HuH-7 (cell line): ENCODE results near the gene TMEM191B.
"Not testable (repeated sequence)": the region's sequence is repeated elsewhere in the genome, so short reads cannot be mapped to it uniquely, and the experiment has no call there.

Experiments used
- DNase-seq: peaks from one replicate; pipeline ENCODE4 v3.0.0; 2011; ENCODE audit warnings: low spot score

The TMEM191B gene

GRCh38 chr22:18527752-18528596 is at the start of gene TMEM191B:
TSS of gene TMEM191B (plus strand) at chr22:18527802. CDS start at chr22:18527981, 179 bp downstream.
- DNase-seq, result not testable (repeated sequence)

DNA sequence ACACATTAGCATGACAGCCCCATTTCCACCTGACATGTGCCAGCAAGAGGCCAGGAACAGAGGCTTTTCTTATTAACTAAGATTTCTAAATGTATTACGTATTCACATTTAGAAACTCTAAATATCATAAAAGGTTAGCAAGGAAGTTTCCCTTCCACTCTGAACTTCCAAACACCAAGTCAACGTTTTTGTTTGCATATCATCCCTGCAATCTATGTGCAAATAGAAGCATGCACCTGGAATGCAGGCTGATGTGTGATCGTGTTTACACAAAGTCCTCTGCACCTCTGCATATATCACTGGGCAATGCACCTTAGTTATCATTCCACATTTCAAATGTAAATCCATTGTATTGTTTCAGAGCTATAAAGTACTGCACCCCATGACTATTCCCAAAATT is 31.4 kb upstream of the TMEM191B start:
- DNase-seq, result not testable (repeated sequence)

GRCh38 chr22:18511327-18511726 is 16.3 kb upstream of the TMEM191B start:
- not testable (repeated sequence) for DNase-seq

DNA sequence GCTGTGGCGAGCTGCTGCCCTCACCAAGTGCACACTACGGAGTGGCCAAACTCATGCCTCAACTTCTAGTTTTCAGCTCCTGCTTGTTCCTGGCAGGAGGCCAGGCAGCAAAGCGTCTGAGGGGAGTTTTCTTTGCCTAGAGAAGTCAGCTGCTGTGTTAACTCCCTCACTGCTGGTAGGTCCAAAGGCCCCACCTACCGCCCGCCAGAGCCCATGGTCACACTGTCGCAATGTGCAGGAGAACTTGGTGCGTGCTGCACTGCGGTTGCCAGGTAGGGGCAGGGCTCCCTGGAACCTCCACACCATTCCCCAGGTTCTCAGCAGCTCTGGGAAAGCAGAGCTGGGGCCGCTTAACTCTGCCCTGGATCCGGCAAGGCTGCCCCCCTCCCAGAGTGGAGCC is 15.2 kb upstream of the TMEM191B start:
- DNase-seq, result not testable (repeated sequence)

DNA sequence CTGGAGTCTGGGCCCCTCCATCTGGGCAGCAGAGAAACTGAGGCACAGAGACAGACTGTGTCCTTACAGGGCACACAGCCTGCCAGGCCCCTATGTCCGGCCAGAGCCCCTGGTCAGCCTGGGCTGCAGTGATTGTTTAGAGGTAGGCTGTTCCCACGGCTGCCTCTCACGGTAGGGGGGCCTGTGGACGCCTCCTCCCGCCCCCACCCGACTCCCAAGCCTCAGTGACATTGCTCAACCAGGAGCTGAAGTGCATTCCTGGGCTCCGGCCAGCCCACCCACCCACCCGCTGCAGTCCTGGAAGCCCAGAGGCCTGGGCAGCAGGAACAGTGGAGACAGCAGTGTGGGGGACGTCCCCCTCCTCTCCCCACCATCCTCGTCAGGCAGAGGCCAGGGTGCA is 14.1 kb upstream of the TMEM191B start:
- not testable (repeated sequence) for DNase-seq

DNA sequence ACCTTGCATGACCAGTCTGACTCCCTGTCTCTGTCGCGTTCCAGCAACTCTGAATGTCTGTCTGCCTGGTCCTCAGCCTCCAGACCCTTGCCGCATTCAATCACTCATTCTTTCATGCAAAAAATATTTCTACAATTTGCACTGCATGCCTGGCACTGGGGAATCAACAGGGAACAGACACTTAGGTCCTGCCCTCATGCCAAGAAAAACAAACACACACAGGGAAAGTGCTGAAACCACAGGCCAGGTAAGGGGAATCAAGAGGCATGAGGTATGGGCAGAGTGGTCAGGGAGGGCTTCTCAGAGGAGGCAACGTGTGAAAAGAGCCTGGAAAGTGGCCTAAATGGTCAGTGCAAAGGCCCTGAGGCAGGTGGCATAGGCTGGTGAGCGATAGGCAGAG is 9.5 kb upstream of the TMEM191B start, which contains the start of gene GGTLC3:
Gene GGTLC3 (minus strand): TSS at position 101 of the 400 bp plus-strand sequence. CDS start 264 bp downstream, outside the sequence.
- DNase-seq, result not testable (repeated sequence)

DNA sequence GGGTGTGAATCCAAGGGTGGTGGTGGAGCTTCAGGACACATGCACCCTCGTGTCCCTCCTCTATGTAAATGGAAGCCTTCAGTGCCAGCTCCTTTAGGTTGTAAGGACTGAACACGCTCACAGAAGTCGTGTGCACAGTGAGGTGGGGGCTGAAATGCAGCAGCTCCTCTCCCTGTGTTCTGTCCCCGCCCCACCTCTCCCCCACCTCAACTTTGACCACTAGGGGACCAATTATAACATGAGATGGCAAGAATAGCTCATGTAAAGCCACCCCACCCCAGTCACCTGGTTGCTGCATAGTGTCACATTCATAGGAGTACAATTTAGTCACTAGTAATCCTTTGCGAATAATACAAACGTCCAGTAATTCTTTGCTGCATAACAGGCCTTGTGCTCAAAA is 4.8 kb upstream of the TMEM191B start:
- DNase-seq, result not testable (repeated sequence)

- DNase-seq, result not testable (repeated sequence)
These were observed 4.3 kb upstream of the TMEM191B start for GRCh38 chr22:18523328-18523727.

DNA sequence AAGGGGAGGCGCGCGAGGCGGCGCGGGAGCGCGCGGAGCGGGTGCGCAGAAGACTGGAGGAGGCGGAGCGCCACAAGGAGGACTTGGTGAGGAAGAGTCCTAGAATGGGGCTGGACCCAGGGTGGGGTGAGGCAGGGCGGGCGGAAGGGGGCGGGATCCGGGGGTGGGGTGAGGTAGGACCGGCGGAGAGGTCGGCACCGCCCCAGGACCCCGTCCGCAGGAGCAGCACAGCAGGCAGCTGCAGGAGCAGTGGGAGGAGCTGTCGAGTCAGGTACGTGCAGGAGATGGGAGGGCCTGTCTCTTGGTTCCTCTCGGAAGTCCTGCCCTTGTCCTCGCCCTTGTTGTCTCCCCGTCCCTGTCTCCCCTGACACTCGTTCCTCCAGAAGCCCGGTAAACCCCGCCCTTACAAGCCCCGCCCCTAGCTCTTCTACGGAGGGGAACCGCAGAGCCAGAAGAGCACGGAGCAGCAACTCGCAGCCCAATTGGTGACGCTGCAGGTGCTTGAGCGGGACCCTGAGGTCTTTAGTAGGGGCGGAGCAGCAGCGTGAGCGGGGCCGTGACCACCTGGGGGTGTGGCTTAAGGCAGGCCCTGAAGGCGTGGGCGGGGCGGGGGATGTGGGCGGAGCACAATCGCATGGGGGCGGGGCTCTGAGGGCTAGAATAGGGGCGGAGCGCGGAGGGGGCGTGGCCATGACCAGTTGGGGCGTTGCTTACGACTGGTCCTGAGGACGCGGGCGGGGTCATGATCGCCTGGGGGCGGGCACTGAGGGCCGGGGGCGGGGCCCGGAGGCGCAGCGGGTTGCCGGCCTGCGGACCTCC is 1.2 kb downstream of the TMEM191B start:
- not testable (repeated sequence) for DNase-seq

DNA sequence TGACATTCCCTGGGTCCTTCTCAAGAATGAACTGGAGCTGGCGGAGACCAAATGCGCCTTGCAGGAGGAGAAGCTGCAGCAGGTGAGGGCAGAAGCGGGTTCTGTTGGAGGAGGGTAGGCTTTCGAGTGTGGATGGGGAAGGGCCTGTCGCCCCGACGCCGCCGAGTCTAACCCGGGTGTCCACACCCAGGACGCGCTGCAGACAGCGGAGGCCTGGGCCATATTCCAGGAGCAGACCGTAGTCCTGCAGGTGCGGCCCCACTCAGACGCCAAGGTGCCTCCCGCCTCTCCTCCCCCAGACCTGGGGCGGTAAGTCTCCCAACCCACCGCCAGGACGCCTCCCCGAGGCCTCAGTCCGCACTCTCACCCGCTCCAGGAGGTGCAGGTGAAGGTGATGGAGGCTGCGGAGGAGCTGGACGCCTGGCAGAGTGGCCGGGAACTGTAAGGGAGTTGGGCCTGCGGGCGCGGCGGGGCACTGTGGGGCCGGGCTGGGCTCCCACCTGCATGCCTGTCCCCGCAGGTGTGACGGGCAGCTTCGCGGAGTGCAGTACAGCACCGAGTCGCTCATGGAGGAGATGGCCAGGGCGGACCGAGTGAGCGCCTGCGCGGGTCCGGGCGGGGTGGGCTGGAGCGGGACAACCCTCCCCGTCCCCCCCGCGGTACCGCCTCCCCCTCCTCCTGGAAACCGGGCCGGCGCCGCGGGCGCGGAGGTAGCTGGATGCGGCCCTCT is 2.0 kb downstream of the TMEM191B start:
- DNase-seq, result not testable (repeated sequence)

GRCh38 chr22:18533633-18534032 is 6.0 kb downstream of the TMEM191B start:
- DNase-seq, result not testable (repeated sequence)

DNA sequence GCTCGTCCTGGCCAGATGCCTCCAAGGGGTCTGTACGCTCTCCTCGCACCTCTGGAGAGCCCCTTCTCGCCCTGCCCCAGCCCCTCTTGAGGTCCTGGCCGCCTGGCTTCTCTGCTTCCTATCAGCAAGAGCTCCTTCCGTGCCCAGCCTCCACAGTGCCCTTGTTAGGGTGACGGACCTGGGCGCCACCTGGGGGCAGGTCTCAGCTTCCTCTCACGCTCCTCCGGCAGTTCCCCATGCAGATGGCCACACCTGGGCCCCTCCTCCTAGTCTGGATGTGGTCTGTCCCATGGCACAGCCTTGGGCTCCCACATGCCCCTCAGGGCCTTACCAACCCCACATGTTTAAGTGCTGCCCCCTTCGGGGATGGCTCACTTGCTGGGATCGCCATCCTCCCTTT is 6.7 kb downstream of the TMEM191B start:
- DNase-seq, result not testable (repeated sequence)

GRCh38 chr22:18539994-18540393 is 12.4 kb downstream of the TMEM191B start:
- not testable (repeated sequence) for DNase-seq

DNA sequence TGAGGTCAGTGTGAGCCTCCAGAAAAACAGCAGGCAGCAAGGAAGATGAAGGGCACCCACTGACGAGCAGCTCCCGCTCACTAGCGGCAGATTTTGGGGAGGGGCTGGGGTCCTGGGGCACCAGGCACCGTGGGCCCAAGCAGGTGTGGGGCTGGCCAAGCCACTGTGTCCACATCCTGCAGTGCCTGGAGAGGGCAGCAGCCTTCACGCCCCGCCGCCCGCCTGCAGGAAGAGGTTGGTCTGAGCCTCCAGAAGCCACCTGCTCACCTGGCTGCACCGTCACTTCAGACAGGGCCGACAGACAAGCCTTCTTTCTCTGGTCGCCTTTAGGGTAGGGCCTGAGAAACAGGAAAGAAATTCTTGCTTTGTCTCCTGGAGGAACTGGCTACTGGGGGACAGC is 15.8 kb downstream of the TMEM191B start:
- not testable (repeated sequence) for DNase-seq

- DNase-seq, result not testable (repeated sequence)
These were observed 17.0 kb downstream of the TMEM191B start for GRCh38 chr22:18544615-18545014.

- DNase-seq, result not testable (repeated sequence)
These were observed 22.0 kb downstream of the TMEM191B start for GRCh38 chr22:18549458-18550179.

DNA sequence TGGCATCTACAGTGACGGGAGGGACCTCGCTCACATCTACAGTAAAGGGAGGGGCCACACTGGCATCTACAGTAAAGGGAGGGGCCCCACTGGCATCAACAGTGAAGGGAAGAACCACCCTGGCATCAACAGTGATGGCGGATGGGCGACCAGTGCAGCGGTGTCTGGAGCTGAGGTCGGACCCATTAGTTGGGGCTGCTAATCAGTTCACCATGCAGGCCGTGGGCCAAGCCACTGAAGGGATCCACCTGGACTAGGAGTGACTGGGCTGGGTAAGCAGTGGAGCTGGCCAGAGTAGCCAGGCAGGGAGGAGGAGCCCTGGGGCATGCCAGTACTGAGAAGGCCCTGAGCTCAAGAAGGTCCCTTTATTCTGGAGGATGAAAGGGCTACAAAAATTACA is 23.4 kb downstream of the TMEM191B start:
- DNase-seq, result not testable (repeated sequence)

GRCh38 chr22:18552839-18553597 is 25.4 kb downstream of the TMEM191B start:
- not testable (repeated sequence) for DNase-seq

DNA sequence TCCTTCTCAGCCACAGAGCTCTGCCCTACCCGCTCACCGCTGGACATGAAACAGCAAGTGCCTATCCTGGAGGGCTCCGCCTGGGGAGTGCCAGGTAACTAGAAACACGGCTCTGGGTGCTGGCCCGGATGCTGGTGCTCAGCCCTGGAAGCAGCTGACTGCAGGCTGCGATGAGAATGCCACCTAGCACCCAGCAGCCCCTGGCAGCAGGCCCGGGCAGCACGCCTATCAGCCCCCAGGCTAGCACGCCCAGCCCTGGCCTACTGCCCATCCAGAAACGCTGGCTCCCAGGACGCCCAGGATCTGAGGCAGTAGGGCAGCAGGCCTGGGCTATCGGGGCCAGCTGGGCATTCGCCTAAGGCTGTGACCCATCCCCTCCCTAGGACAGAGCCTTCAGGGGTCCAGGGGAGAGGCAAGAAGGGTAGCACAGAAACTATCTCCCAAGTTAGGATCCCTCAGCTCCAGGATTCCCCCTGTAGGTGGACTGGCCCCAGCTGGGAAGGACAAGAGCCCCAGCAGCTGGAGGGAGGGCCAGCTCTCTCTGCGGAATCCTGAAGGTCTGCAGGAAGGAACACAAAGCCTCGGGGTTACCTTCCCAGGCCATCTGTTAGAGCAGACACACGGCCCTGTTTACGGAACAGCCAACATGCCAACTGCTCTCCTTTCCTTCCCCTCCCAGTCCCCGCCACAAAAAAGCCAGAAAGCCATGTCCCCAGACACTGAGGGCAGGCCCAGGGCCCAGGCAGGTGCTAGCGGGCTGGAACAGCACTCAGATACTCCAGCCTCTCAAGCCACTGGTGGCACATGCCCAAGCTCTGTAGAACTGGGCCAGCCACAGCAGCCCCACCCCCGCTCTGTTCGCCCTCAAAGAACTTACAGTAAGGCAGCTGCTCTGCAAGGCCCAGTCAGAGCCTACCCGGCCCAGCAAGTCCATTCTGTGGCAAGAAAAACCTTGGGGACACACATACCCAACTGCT is 27.0 kb downstream of the TMEM191B start:
- not testable (repeated sequence) for DNase-seq
